Left lung (tissue), 14 donors: ENCODE data around the gene AP4S1. TPM values are rescaled to one million over a fixed set of nuclear protein-coding genes. Genes with fewer than 3 reads are reported as not detected.
"Not testable (repeated sequence)": the region's sequence is repeated elsewhere in the genome, so short reads cannot be mapped to it uniquely, and the experiment has no call there.

Experiments
- ATAC-seq: fragments of 200-7000 bp; cut with Tn5 transposase; one replicate; pipeline ENCODE4 v1.9.1; 2020; ENCODE audit warnings: moderate library complexity
- DNase-seq, 4 donors: peaks; one replicate each; pipeline ENCODE4 v3.0.0-alpha.2; 2013 to 2020
- H3K27ac ChIP-seq, 2 donors: fragments of 200-600 bp; sonication (generic) in 1 of 2; one replicate each; pipeline versions ENCODE4 v1.5.0 to v1.8.0; 2020 to 2021
- H3K27me3 ChIP-seq, 2 donors: fragments of 200-600 bp; sonication (generic) in 1 of 2; one replicate each; pipeline versions ENCODE4 v1.5.0 to v1.8.0; 2020 to 2021
- H3K36me3 ChIP-seq, 2 donors: fragments of 200-600 bp; sonication (generic) in 1 of 2; one replicate each; pipeline versions ENCODE4 v1.5.0 to v1.8.0; 2020 to 2021
- H3K4me1 ChIP-seq, 2 donors: fragments of 200-600 bp; one replicate each; pipeline ENCODE4 v1.8.0; 2021
- H3K4me3 ChIP-seq, 2 donors: fragments of 200-600 bp; sonication (generic) in 1 of 2; one replicate each; pipeline versions ENCODE4 v1.5.0 to v1.8.0; 2020 to 2021; ENCODE audit warnings: mild to moderate bottlenecking in 1 of 2
- H3K9me3 ChIP-seq, 2 donors: fragments of 200-600 bp; sonication (generic) in 1 of 2; one replicate each; pipeline versions ENCODE4 v1.5.0 to v1.8.0; 2020 to 2021
- CTCF ChIP-seq, 2 donors: fragments of 200-600 bp; sonication (generic) in 1 of 2; IDR thresholded peaks; one replicate each; pipeline versions ENCODE4 v1.5.0 to v1.8.0; 2021; ENCODE audit warnings: antibody characterized with exemption in 2 of 2
- intact Hi-C, 2 donors: fragments of 100-400 bp; cut with DNase I; formaldehyde crosslinking; loops; one replicate each; pipeline versions ENCODE4 v1.11.2 to v1.14.2; 2022
- long read RNA-seq, 12 donors: library from polyadenylated mRNA in 2 of 12; unstranded in 2 of 12; transcript quantifications; one replicate each; pipeline ENCODE4 v2.0.0 and lab custom pipeline, GENCODE V29; 2019 to 2026
- polyA plus RNA-seq, 6 donors: library from polyadenylated mRNA; unstranded; fragments of 120-200 nt; gene quantifications; one replicate each; pipeline ENCODE4 v1.2.1, GENCODE V29; 2013; ENCODE audit not compliant: insufficient read length in 6 of 6
- total RNA-seq, 2 donors: library from RNA; stranded (reverse); fragmentation: NEBNext Ultra II Directional; extraction: Animal tissue kit (Norgen Biotek cat#: 25700); gene quantifications; one replicate each; pipeline ENCODE4 v1.2.1, GENCODE V29; 2021
- donor health status: DM: no; HTN: yes; CAD: no.
- donor health status: DM: no; HTN: no; CAD: no.

Gene AP4S1
- total RNA-seq (1 to 10 TPM; 6.9 to 9.2 TPM), polyA plus RNA-seq (10 to 100 TPM; 18.8 to 25.0 (median 20.7) TPM)
- long read RNA-seq, donor 1, partial matches to known transcripts = 0 of 2 reads
- long read RNA-seq, donor 1, other reads (novel, unspliced or antisense) = 0 of 2 reads
- long read RNA-seq, donor 2, partial matches to known transcripts = 25 of 28 reads
- long read RNA-seq, donor 2, other reads (novel, unspliced or antisense) = 0 of 28 reads
- long read RNA-seq, donor 3, transcript AP4S1-206 (5 exons, 1,012 nt) = major isoform, 6 of 6 reads
- long read RNA-seq, donor 3, partial matches to known transcripts = 0 of 6 reads
- long read RNA-seq, donor 3, other reads (novel, unspliced or antisense) = 0 of 6 reads
- long read RNA-seq, donor 4 = 0 reads
- long read RNA-seq, donor 5, partial matches to known transcripts = 5 of 7 reads
- long read RNA-seq, donor 5, other reads (novel, unspliced or antisense) = 0 of 7 reads
- long read RNA-seq, donor 6, partial matches to known transcripts = 0 of 1 reads
- long read RNA-seq, donor 6, other reads (novel, unspliced or antisense) = 0 of 1 reads
- long read RNA-seq, donor 7, partial matches to known transcripts = 0 of 3 reads
- long read RNA-seq, donor 7, other reads (novel, unspliced or antisense) = 0 of 3 reads
- long read RNA-seq, donor 8, partial matches to known transcripts = 0 of 1 reads
- long read RNA-seq, donor 8, other reads (novel, unspliced or antisense) = 0 of 1 reads
- long read RNA-seq, donor 9 = 0 reads
- long read RNA-seq, donor 10 = 0 reads
- long read RNA-seq, donor 11, partial matches to known transcripts = 0 of 4 reads
- long read RNA-seq, donor 11, other reads (novel, unspliced or antisense) = 0 of 4 reads
- long read RNA-seq, donor 12, partial matches to known transcripts = 0 of 2 reads
- long read RNA-seq, donor 12, other reads (novel, unspliced or antisense) = 0 of 2 reads

GRCh38 chr14:31025367-31026076, at the start of gene AP4S1:
Gene AP4S1, plus strand, starts transcription at chr14:31025649. Its CDS starts 40,548 bp downstream, at chr14:31066197.
- Histone ChIP-seq H3K4me1 (peaks cover 7 to 19% of the 10 kb centered on the region in 2 donors), H3K27me3 (no peaks in the 10 kb centered on the region), H3K9me3 (no peaks in the 10 kb centered on the region), H3K4me3 (peak within 1 kb of the TSS; percentile 91 to 97), H3K36me3 (no peaks in the 10 kb centered on the region), H3K27ac (peak within 1 kb of the TSS; percentile 98)
- ATAC-seq (peak; percentile 19), DNase-seq (peak; percentile 53 to 90 (median 56))
- no peak for TF ChIP-seq CTCF (IDR thresholded peaks at IDR 0.05)
- intact Hi-C loops = no loop called here

- Histone ChIP-seq H3K27ac (no peak overlapping the region), H3K27me3 (no peaks in the 10 kb centered on the region), H3K36me3 (no peaks in the 10 kb centered on the region), H3K4me3 (no peak overlapping the region), H3K9me3 (no peaks in the 10 kb centered on the region), H3K4me1 (peaks cover 7 to 43% of the 10 kb centered on the region in 2 donors)
- no peak for TF ChIP-seq CTCF (IDR thresholded peaks at IDR 0.05)
- intact Hi-C loops = no loop called here
- no peak for DNase-seq
- ATAC-seq = no peak
Measured at GRCh38 chr14:30977752-30978151, 47.7 kb upstream of the AP4S1 start.

GRCh38 chr14:30980106-30980704, 45.2 kb upstream of the AP4S1 start:
- not testable (repeated sequence) for H3K27ac ChIP-seq, H3K9me3 ChIP-seq, H3K27me3 ChIP-seq, H3K4me3 ChIP-seq, H3K36me3 ChIP-seq
- H3K4me1 ChIP-seq = peaks cover 7 to 29% of the 10 kb centered on the region in 2 donors
- ATAC-seq (peak; percentile 88), DNase-seq (peak in 2 of 4 donors; percentile 38 to 71)
- TF ChIP-seq CTCF (IDR thresholded peaks at IDR 0.05) = peak; percentile 17 to 58
- intact Hi-C loops = loop anchor here in 1 of 2 donors (2.0 kb wide), 1 partner anchor 103 kb away; no protein-coding TSS in a partner anchor

- Histone ChIP-seq H3K9me3 (no peaks in the 10 kb centered on the region), H3K36me3 (no peaks in the 10 kb centered on the region), H3K4me3 (no peak overlapping the region), H3K27ac (no peak overlapping the region), H3K27me3 (no peaks in the 10 kb centered on the region), H3K4me1 (peaks cover under 1 to 21% of the 10 kb centered on the region in 2 donors)
- intact Hi-C loops = loop anchor here in 1 of 2 donors (2.0 kb wide), 1 partner anchor 102 kb away; no protein-coding TSS in a partner anchor
- DNase-seq (no peak), ATAC-seq (no peak)
- no peak for TF ChIP-seq CTCF (IDR thresholded peaks at IDR 0.05)
Measured at GRCh38 chr14:30980980-30981379, 44.5 kb upstream of the AP4S1 start.
